Prostate gland (tissue), 2 donors: Measurements from ENCODE around the gene NSD2. TPM values are rescaled to one million over a fixed set of nuclear protein-coding genes. Genes with fewer than 3 reads are reported as not detected.

ENCODE experiments used
- DNase-seq: peaks from one replicate; pipeline ENCODE4 v3.0.0-alpha.2; 2019; ENCODE audit warnings: low spot score
- H3K27ac ChIP-seq, 2 donors: fragments of 200-600 bp; sonication (generic); 2 replicates each; pipeline ENCODE4 v1.5.1; 2017 to 2019
- H3K27me3 ChIP-seq: fragments of 200-600 bp; sonication (generic); replicated peaks from 2 replicates; pipeline ENCODE4 v1.5.1; 2019; ENCODE audit not compliant: insufficient read depth
- H3K36me3 ChIP-seq, 2 donors: fragments of 200-600 bp; sonication (generic); 1 replicate in 1 of 2; 2 replicates in 1 of 2; pipeline versions ENCODE4 v1.5.1 to v1.8.1; 2017 to 2019
- H3K4me1 ChIP-seq: fragments of 200-600 bp; sonication (generic); replicated peaks from 2 replicates; pipeline ENCODE4 v1.5.1; 2019
- H3K4me3 ChIP-seq, 2 donors: fragments of 200-600 bp; sonication (generic); 2 replicates each; pipeline ENCODE4 v1.5.1; 2017 to 2019
- H3K9me3 ChIP-seq: fragments of 200-600 bp; sonication (generic); 2 replicates; pipeline ENCODE4 v1.5.1; 2017
- CTCF ChIP-seq, 4 experiments: fragments of 200-600 bp in 2 of 4; fragments of 450-650 bp in 2 of 4; sonication (generic) in 2 of 4; IDR thresholded peaks; 1 replicate in 3 of 4; 2 replicates in 1 of 4; pipeline ENCODE4 v1.5.1; 2016 to 2019; ENCODE audit warnings: antibody characterized with exemption in 4 of 4, mild to moderate bottlenecking in 2 of 4, moderate library complexity in 2 of 4
- POLR2A ChIP-seq: fragments of 450-650 bp; IDR thresholded peaks from one replicate; pipeline ENCODE4 v1.6.1; 2016; ENCODE audit warnings: antibody characterized with exemption, mild to moderate bottlenecking
- POLR2AphosphoS5 ChIP-seq: sonication (generic); formaldehyde crosslinking; IDR thresholded peaks from one replicate; pipeline ENCODE4 v1.6.1; 2017; ENCODE audit warnings: antibody characterized with exemption
- WGBS: methylation state at CpG from one replicate; pipeline ENCODE4 v1.1.5; 2018; 5-methylcytosine and 5-hydroxymethylcytosine counted together
- intact Hi-C: fragments of 100-400 bp; cut with DNase I; formaldehyde crosslinking; loops from one replicate; pipeline ENCODE4 v1.14.2; 2022
- total RNA-seq, 2 donors: library from RNA; depleted of rRNA; stranded (reverse); fragments of >200 nt; gene quantifications; one replicate each; pipeline ENCODE4 v1.1.0, GENCODE V29; 2016

The NSD2 gene
- total RNA-seq, 2 donors from 2014 or later, result 18.0 to 75.0 TPM

- Histone ChIP-seq H3K36me3 (peaks cover 0 to 3% of the 10 kb centered on the region in 2 donors), H3K27me3 (no peaks in the 10 kb centered on the region), H3K4me3 (no peak overlapping the region), H3K27ac (no peak overlapping the region), H3K9me3 (no peaks in the 10 kb centered on the region), H3K4me1 (no peaks in the 10 kb centered on the region)
- 88% methylated on average over 16 of the region's 20 CpGs for WGBS
- intact Hi-C loops, result no loop called here
- TF ChIP-seq POLR2AphosphoS5, result no peak
- TF ChIP-seq POLR2A, result no peak
- TF ChIP-seq CTCF (IDR thresholded peaks at IDR 0.05), result no peak
- no peak for DNase-seq
Observed at GRCh38 chr4:1952058-1952700, 81.0 kb downstream of the NSD2 start.

DNA sequence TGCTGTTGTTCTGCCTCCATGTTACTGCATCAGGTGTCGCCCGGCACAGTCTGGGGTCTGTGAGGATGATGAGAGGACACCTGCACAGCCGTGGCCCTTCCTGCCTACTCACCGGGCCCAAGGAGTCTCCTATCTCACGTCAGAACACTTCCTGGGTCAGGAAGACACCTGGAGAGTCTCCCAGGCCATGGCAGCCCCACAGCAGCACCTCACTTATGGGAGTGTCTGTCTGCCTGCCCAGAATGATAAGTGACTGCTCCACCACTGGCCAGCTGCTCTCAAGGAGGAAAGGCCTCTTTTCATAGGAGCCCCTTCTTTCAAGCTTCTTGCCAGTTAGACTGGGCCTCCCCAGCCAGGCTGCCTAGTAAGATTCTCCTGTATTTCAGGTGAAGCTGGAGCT is 81.5 kb downstream of the NSD2 start:
- 92% methylated on average over 5 of the region's 5 CpGs for WGBS
- no peaks in the 10 kb centered on the region for H3K9me3 ChIP-seq
- H3K27ac ChIP-seq, result no peak overlapping the region
- DNase-seq, result no peak
- no peak overlapping the region for H3K4me3 ChIP-seq
- peaks cover 0 to 3% of the 10 kb centered on the region in 2 donors for H3K36me3 ChIP-seq
- no peaks in the 10 kb centered on the region for H3K4me1 ChIP-seq
- intact Hi-C loops, result no loop called here
- no peaks in the 10 kb centered on the region for H3K27me3 ChIP-seq
- TF ChIP-seq POLR2A, result no peak
- no peak for TF ChIP-seq CTCF (IDR thresholded peaks at IDR 0.05)
- no peak for TF ChIP-seq POLR2AphosphoS5

- intact Hi-C loops, result no loop called here
- H3K27ac ChIP-seq, result no peak overlapping the region
- WGBS, result 93% methylated on average over 9 of the region's 9 CpGs
- TF ChIP-seq POLR2A (no peak), CTCF (IDR thresholded peaks at IDR 0.05) (no peak), POLR2AphosphoS5 (no peak)
- peaks cover 0 to 3% of the 10 kb centered on the region in 2 donors for H3K36me3 ChIP-seq
- no peaks in the 10 kb centered on the region for H3K9me3 ChIP-seq
- no peaks in the 10 kb centered on the region for H3K27me3 ChIP-seq
- no peaks in the 10 kb centered on the region for H3K4me1 ChIP-seq
- no peak for DNase-seq
- no peak overlapping the region for H3K4me3 ChIP-seq
Observed at GRCh38 chr4:1953335-1953734, 82.1 kb downstream of the NSD2 start.

DNA sequence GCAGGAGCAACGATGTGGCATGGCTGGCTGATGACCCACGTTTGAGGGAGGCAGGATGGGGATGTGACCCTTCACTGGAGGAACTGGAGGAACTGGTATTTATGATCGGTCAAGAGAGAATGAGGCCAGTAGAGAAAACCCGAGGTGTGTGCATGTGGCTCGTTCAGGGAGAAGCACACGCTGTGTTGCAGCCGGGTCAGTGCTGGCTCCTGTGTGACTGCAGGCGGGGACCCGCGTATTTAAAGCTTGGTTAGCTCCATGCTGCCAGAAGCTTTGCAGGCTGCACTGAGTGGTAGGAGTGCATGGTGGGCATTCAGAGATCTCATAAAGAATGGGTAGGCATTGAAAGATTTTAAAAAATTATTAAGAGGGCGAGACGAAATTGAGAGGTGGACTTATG is 85.4 kb downstream of the NSD2 start:
- intact Hi-C loops, result no loop called here
- Histone ChIP-seq H3K9me3 (no peaks in the 10 kb centered on the region), H3K27me3 (no peaks in the 10 kb centered on the region), H3K36me3 (peaks cover 0 to 3% of the 10 kb centered on the region in 2 donors), H3K27ac (no peak overlapping the region), H3K4me3 (no peak overlapping the region), H3K4me1 (no peaks in the 10 kb centered on the region)
- no peak for DNase-seq
- TF ChIP-seq CTCF (IDR thresholded peaks at IDR 0.05) (no peak), POLR2A (no peak), POLR2AphosphoS5 (no peak)
- 79% methylated on average over 12 of the region's 12 CpGs for WGBS
